K562 (cell line): ENCODE data around the gene FOXN1. TPM values are rescaled to one million over a fixed set of nuclear protein-coding genes. Genes with fewer than 3 reads are reported as not detected.
A peak's percentile ranks its signal among the peaks of the same experiment; 100 is the strongest.

Source experiments
- BMI1 ChIP-seq: fragments of 150-350 bp; IDR thresholded peaks from 2 replicates; pipeline ENCODE4 v1.6.1; 2014; ENCODE audit warnings: low read length
- CREB1 ChIP-seq, 2 experiments: sonication (generic) in 1 of 2; formaldehyde crosslinking in 1 of 2; IDR thresholded peaks; 2 replicates each; pipeline versions ENCODE4 v1.6.1 to v1.8.0; 2012 to 2022; ENCODE audit warnings: inconsistent platforms in 1 of 2, mild to moderate bottlenecking in 1 of 2, missing genetic modification reagents in 1 of 2, moderate library complexity in 1 of 2
- FOXA1 ChIP-seq: fragments of 450-650 bp; IDR thresholded peaks from 2 replicates; pipeline ENCODE4 v1.6.1; 2016; ENCODE audit warnings: mild to moderate bottlenecking, borderline replicate concordance
- FOXO4 ChIP-seq: fragments of 450-650 bp; formaldehyde crosslinking; IDR thresholded peaks from 2 replicates; pipeline ENCODE4 v1.4.0; 2020; ENCODE audit warnings: mild to moderate bottlenecking, moderate library complexity
- HEY1 ChIP-seq: fragments of 250-450 bp; sonication (Bioruptor Pico); IDR thresholded peaks from 2 replicates; pipeline ENCODE4 v1.5.0; 2020; ENCODE audit warnings: mild to moderate bottlenecking, moderate library complexity, borderline replicate concordance
- KHSRP ChIP-seq: fragments of 450-650 bp; IDR thresholded peaks from 2 replicates; pipeline ENCODE4 v1.6.1; 2017
- MAFF ChIP-seq: IDR thresholded peaks from 2 replicates; pipeline ENCODE4 v1.6.1; 2012; ENCODE audit warnings: low read length, improper control_type of control experiment
- MCM5 ChIP-seq: fragments of 450-650 bp; IDR thresholded peaks from 2 replicates; pipeline ENCODE4 v1.6.1; 2016; ENCODE audit warnings: low read depth
- MEF2A ChIP-seq: IDR thresholded peaks from 2 replicates; pipeline ENCODE4 v1.6.1; 2011; ENCODE audit warnings: low read depth, mild to moderate bottlenecking, low read length, moderate library complexity; ENCODE audit not compliant: control insufficient read depth
- MXD1 ChIP-seq: fragments of 250-450 bp; sonication (Bioruptor Pico); IDR thresholded peaks from 2 replicates; pipeline ENCODE4 v1.8.0; 2021; ENCODE audit warnings: borderline replicate concordance, mild to moderate bottlenecking, moderate library complexity; ENCODE audit not compliant: poor library complexity, severe bottlenecking
- MYC ChIP-seq, 2 experiments: fragments of 250-450 bp in 1 of 2; sonication (Bioruptor Pico) in 1 of 2; IDR thresholded peaks; 2 replicates each; pipeline versions ENCODE4 v1.5.1 to v1.6.1; 2012 to 2021; ENCODE audit warnings: low read depth in 2 of 2, borderline replicate concordance in 1 of 2, improper control_type of control experiment in 1 of 2, low read length in 1 of 2, mild to moderate bottlenecking in 1 of 2, moderate library complexity in 1 of 2
- NR0B1 ChIP-seq: fragments of 450-650 bp; IDR thresholded peaks from one replicate; pipeline ENCODE4 v1.6.1; 2018; ENCODE audit warnings: mild to moderate bottlenecking, moderate library complexity; ENCODE audit not compliant: partially characterized antibody
- NR2C2 ChIP-seq, 2 experiments: fragments of 200-800 bp in 1 of 2; sonication (Bioruptor generic) in 1 of 2; sonication (generic) in 1 of 2; formaldehyde crosslinking in 1 of 2; IDR thresholded peaks; 2 replicates each; pipeline versions ENCODE4 v1.6.1 to v1.8.0; 2016 to 2022; ENCODE audit warnings: mild to moderate bottlenecking in 1 of 2, missing compliant biosample characterization in 1 of 2, missing genetic modification characterization in 1 of 2, missing genetic modification reagents in 1 of 2
- NR3C1 ChIP-seq: sonication (generic); formaldehyde crosslinking; IDR thresholded peaks from 2 replicates; pipeline ENCODE4 v1.8.1; 2022; ENCODE audit warnings: missing genetic modification reagents
- PCBP2 ChIP-seq: fragments of 200-400 bp; formaldehyde crosslinking; IDR thresholded peaks from 2 replicates; pipeline ENCODE4 v1.6.1; 2018; ENCODE audit warnings: low read length, low read depth, mild to moderate bottlenecking, moderate library complexity; ENCODE audit not compliant: poor library complexity, severe bottlenecking
- PHF8 ChIP-seq: fragments of 200-600 bp; sonication (generic); IDR thresholded peaks from 2 replicates; pipeline ENCODE4 v1.6.1; 2012; ENCODE audit warnings: mixed run types, mild to moderate bottlenecking, inconsistent platforms, low read length, moderate library complexity, borderline replicate concordance
- POLR3A ChIP-seq: IDR thresholded peaks from 2 replicates; pipeline ENCODE4 v1.6.1; 2011; ENCODE audit warnings: borderline replicate concordance, mild to moderate bottlenecking, moderate library complexity; ENCODE audit not compliant: insufficient read length, insufficient read depth; ENCODE audit errors: extremely low read depth
- SAP30 ChIP-seq: fragments of 200-600 bp; sonication (generic); IDR thresholded peaks from 2 replicates; pipeline ENCODE4 v1.6.1; 2012; ENCODE audit warnings: borderline replicate concordance, low read depth, mild to moderate bottlenecking, moderate library complexity, low read length, control low read depth, inconsistent platforms; ENCODE audit not compliant: insufficient read depth, poor library complexity, severe bottlenecking
- SRF ChIP-seq, 2 experiments: fragments of 250-450, 450-650 bp in 1 of 2; sonication (Bioruptor Pico) in 1 of 2; sonication (generic) in 1 of 2; formaldehyde crosslinking; IDR thresholded peaks; 2 replicates each; pipeline versions ENCODE4 v1.5.0 to v1.5.1; 2020 to 2022; ENCODE audit warnings: mild to moderate bottlenecking in 1 of 2, missing genetic modification reagents in 1 of 2
- TCF7 ChIP-seq: sonication (generic); IDR thresholded peaks from 2 replicates; pipeline ENCODE4 v1.6.1; 2016; ENCODE audit warnings: antibody characterized with exemption, borderline replicate concordance
- TCF7L2 ChIP-seq: fragments of 150-350 bp; IDR thresholded peaks from 2 replicates; pipeline ENCODE4 v1.6.1; 2016; ENCODE audit warnings: low read depth, mild to moderate bottlenecking, low read length, moderate library complexity
- ZNF24 ChIP-seq: fragments of 450-650 bp; IDR thresholded peaks from 2 replicates; pipeline ENCODE4 v1.6.1; 2016
- ZNF253 ChIP-seq: fragments of 250-450 bp; sonication (Bioruptor Pico); conservative IDR thresholded peaks from 2 replicates; pipeline ENCODE4 v1.6.1; 2021; ENCODE audit warnings: mild to moderate bottlenecking
- ZSCAN32 ChIP-seq: fragments of 450-650 bp; formaldehyde crosslinking; IDR thresholded peaks from 2 replicates; pipeline ENCODE4 v1.4.0; 2020; ENCODE audit warnings: mild to moderate bottlenecking, moderate library complexity
- polyA plus RNA-seq, 8 experiments: library from polyadenylated mRNA; depleted of rRNA in 4 of 8; stranded (reverse) in 5 of 8; unstranded in 3 of 8; fragments of >200 nt; fragmentation: Nextera tagmentation in 2 of 8; fragmentation: Illumina TruSeq in 1 of 8; extraction: Ambion mirVana in 2 of 8; extraction: Trizol in 1 of 8; gene quantifications; 2 replicates each; pipeline versions ENCODE4 v1.2.1 to v1.2.3, GENCODE V29; 2011 to 2014; ENCODE audit warnings: inconsistent platforms in 1 of 8, missing spikeins in 1 of 8
- total RNA-seq, 7 experiments: library from RNA; depleted of rRNA in 6 of 7; stranded (reverse); fragments of >200 nt in 6 of 7; fragmentation: Illumina TruSeq in 2 of 7; extraction: Trizol in 2 of 7; gene quantifications; 2 replicates each; pipeline versions ENCODE4 v1.2.1 to v1.2.3, GENCODE V29; 2011 to 2021; ENCODE audit warnings: low replicate concordance in 1 of 7

Gene FOXN1
- total and polyA plus RNA-seq, 9 of the 15 experiments (the other 6 are each of a cell fraction or from before 2014, with no cell fraction given) = not detected

GRCh38 chr17:28571361-28572122 is 65.4 kb downstream of the FOXN1 start, which contains the start of gene PIGS (continued):
- TF ChIP-seq PHF8 (peak; percentile 80; the same call in 1 of the 2 replicates), MEF2A (no peak), BMI1 (no peak), MCM5 (no peak), PCBP2 (no peak), MYC (IDR thresholded peaks at IDR 0.05; ENCODE audit: low read depth, low read length) (0 out of 2 replicates have a peak, but pooled peaks have one; percentile 48), MYC (CRISPR knock-in tag; IDR thresholded peaks at IDR 0.05; ENCODE audit: borderline replicate concordance, low read depth) (no peak), TCF7 (0 out of 2 replicates have a peak, but pooled peaks have one; percentile 41), MXD1 (no peak), NR0B1 (no peak), ZNF24 (no peak), SRF (CRISPR knock-in tag; IDR thresholded peaks at IDR 0.05) (no peak), TCF7L2 (no peak), ZNF253 (CRISPR knock-in tag) (no peak), NR2C2 (CRISPR knock-in tag; IDR thresholded peaks at IDR 0.05) (no peak), NR2C2 (tag; IDR thresholded peaks at IDR 0.05) (peak; percentile 45), FOXA1 (no peak), CREB1 (IDR thresholded peaks at IDR 0.05) (no peak), CREB1 (CRISPR knock-in tag; IDR thresholded peaks at IDR 0.05) (no peak), KHSRP (no peak), NR3C1 (CRISPR knock-in tag) (no peak), ZSCAN32 (CRISPR knock-in tag) (no peak), FOXO4 (CRISPR knock-in tag) (no peak), HEY1 (CRISPR knock-in tag) (no peak), MAFF (no peak), POLR3A (no peak), SAP30 (peak; percentile 7)
